HL-60 (cell line): ENCODE measurements around the gene CFLAR.

Experiments used
- DNase-seq, 2 experiments: peaks; one replicate each; pipeline ENCODE4 v3.0.0-alpha.2; 2010 to 2020; ENCODE audit warnings: low read depth in 1 of 2, low spot score in 1 of 2
- H3K27ac ChIP-seq: fragments of 250-450 bp; sonication (Bioruptor Pico); replicated peaks from 2 replicates; pipeline ENCODE4 v1.5.1; 2020; ENCODE audit warnings: mild to moderate bottlenecking, moderate library complexity
- H3K27me3 ChIP-seq: fragments of 250-450 bp; sonication (Bioruptor Pico); 2 replicates; pipeline ENCODE4 v1.5.1; 2021; ENCODE audit warnings: mild to moderate bottlenecking, moderate library complexity; ENCODE audit not compliant: insufficient read depth, poor library complexity, severe bottlenecking
- H3K4me3 ChIP-seq: replicated peaks from 2 replicates; pipeline ENCODE4 v1.5.1; 2011; ENCODE audit warnings: mild to moderate bottlenecking, control low read depth, low read length; ENCODE audit not compliant: insufficient read depth
- GABPA ChIP-seq: IDR thresholded peaks from 2 replicates; pipeline ENCODE4 v1.6.1; 2012; ENCODE audit warnings: low read depth
- POLR2AphosphoS5 ChIP-seq: IDR thresholded peaks from 2 replicates; pipeline ENCODE4 v1.6.1; 2012; ENCODE audit warnings: low read depth
- SPI1 ChIP-seq: IDR thresholded peaks from 2 replicates; pipeline ENCODE4 v1.6.1; 2012; ENCODE audit warnings: low read depth, mild to moderate bottlenecking, borderline replicate concordance
- TF ChIP-seq, protein P1 (sequence below): IDR thresholded peaks from one replicate; pipeline ENCODE4 v1.5.1; 2011; ENCODE audit warnings: low read length, control low read depth, inconsistent platforms; ENCODE audit not compliant: insufficient read depth
- TF ChIP-seq, protein P2 (sequence below): IDR thresholded peaks from 2 replicates; pipeline ENCODE4 v1.6.1; 2012; ENCODE audit warnings: low read depth; ENCODE audit not compliant: insufficient replicate concordance

The CFLAR gene

DNA sequence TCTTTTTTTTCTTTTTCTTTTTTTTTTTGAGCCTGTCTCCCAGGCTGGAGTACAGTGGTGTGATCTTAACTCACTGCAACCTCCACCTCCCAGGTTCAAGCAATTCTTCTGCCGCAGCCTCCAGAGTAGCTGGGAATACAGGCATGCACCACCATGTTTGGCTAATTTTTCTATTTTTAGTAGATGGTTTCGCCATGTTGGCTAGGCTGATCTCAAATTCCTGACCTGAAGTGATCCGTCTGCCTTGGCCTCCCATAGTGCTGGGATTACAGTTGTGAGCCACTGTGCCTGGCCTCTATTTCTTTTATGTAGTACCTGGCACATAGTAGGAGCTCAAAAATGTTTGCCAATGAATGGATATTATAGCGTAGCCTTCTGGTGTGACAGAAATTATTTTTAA lies 6.8 kb upstream of the CFLAR start:
- H3K27me3 ChIP-seq, result no peaks in the 10 kb centered on the region
- no peak overlapping the region for H3K4me3 ChIP-seq
- no peak for DNase-seq
- TF ChIP-seq POLR2AphosphoS5, result no peak
- TF ChIP-seq SPI1, result no peak
- TF ChIP-seq, protein P1, sequence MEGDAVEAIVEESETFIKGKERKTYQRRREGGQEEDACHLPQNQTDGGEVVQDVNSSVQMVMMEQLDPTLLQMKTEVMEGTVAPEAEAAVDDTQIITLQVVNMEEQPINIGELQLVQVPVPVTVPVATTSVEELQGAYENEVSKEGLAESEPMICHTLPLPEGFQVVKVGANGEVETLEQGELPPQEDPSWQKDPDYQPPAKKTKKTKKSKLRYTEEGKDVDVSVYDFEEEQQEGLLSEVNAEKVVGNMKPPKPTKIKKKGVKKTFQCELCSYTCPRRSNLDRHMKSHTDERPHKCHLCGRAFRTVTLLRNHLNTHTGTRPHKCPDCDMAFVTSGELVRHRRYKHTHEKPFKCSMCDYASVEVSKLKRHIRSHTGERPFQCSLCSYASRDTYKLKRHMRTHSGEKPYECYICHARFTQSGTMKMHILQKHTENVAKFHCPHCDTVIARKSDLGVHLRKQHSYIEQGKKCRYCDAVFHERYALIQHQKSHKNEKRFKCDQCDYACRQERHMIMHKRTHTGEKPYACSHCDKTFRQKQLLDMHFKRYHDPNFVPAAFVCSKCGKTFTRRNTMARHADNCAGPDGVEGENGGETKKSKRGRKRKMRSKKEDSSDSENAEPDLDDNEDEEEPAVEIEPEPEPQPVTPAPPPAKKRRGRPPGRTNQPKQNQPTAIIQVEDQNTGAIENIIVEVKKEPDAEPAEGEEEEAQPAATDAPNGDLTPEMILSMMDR, result no peak
- TF ChIP-seq, protein P2, sequence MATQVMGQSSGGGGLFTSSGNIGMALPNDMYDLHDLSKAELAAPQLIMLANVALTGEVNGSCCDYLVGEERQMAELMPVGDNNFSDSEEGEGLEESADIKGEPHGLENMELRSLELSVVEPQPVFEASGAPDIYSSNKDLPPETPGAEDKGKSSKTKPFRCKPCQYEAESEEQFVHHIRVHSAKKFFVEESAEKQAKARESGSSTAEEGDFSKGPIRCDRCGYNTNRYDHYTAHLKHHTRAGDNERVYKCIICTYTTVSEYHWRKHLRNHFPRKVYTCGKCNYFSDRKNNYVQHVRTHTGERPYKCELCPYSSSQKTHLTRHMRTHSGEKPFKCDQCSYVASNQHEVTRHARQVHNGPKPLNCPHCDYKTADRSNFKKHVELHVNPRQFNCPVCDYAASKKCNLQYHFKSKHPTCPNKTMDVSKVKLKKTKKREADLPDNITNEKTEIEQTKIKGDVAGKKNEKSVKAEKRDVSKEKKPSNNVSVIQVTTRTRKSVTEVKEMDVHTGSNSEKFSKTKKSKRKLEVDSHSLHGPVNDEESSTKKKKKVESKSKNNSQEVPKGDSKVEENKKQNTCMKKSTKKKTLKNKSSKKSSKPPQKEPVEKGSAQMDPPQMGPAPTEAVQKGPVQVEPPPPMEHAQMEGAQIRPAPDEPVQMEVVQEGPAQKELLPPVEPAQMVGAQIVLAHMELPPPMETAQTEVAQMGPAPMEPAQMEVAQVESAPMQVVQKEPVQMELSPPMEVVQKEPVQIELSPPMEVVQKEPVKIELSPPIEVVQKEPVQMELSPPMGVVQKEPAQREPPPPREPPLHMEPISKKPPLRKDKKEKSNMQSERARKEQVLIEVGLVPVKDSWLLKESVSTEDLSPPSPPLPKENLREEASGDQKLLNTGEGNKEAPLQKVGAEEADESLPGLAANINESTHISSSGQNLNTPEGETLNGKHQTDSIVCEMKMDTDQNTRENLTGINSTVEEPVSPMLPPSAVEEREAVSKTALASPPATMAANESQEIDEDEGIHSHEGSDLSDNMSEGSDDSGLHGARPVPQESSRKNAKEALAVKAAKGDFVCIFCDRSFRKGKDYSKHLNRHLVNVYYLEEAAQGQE, result no peak
- TF ChIP-seq GABPA, result no peak
- no peak overlapping the region for H3K27ac ChIP-seq

DNA sequence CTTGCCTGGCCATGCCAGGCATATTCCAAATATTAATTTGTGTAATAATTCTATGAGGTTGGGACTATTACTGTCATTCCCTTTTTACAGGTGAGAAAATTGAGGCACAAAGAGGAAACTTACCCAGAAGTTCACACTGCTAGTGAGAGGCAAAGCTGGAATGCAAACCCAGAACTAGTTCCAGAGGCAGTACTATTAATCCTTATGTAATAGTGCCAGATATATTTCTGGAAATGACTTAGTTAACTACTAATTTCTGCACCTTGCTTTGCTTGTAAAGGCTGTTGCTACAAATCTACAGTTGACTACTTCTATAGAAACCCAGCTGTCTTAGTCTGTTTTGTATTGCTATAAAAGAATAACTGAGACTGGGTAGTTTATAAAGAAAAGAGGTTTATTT lies 5.3 kb upstream of the CFLAR start:
- Histone ChIP-seq H3K27ac (no peak overlapping the region), H3K27me3 (no peaks in the 10 kb centered on the region), H3K4me3 (no peak overlapping the region)
- no peak for DNase-seq
- TF ChIP-seq POLR2AphosphoS5, result no peak
- TF ChIP-seq, protein P1, result no peak
- TF ChIP-seq, protein P2, result no peak
- TF ChIP-seq GABPA, result no peak
- TF ChIP-seq SPI1, result no peak

DNA sequence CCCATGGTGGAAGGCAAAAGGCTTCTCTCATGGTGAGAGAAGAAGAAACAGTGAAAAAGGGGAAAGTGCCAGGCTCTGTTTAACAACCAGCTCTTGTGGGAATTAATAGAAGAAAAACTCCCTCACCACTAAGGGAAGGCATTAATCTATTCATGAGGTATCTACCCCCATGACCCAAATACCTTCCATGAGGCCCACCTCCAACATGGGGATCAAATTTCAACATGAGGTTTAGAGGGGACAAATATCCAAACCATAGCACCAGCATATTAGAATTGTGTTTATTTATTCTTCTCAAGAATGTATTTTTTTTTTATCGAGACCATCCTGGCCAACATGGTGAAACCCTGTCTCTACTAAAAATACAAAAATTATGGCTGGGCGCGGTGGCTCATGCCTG lies 4.9 kb upstream of the CFLAR start:
- TF ChIP-seq, protein P2, result no peak
- TF ChIP-seq SPI1, result no peak
- DNase-seq, result no peak
- H3K27me3 ChIP-seq, result no peaks in the 10 kb centered on the region

DNA sequence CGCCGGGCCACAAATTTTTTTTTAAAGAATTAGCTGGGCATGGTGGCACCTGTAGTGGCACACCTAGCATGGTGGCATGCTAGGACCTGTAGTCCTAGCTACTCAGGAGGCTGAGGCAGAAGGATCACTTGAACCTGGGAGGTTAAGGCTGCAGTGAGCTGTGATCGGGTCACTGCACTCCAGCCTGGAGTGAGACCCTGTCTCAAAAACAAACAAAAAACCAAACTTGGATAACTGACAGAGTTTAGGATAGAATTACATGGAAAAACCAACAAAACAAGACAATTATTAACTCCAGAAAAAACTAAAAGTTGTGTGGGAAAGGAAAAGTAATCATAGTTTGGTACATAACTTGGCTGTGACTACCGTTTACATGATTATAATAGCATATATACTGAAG lies 1.6 kb upstream of the CFLAR start:
- DNase-seq, result no peak
- H3K27me3 ChIP-seq, result no peaks in the 10 kb centered on the region
- no peak for TF ChIP-seq GABPA
- TF ChIP-seq, protein P2, result no peak
- H3K27ac ChIP-seq, result no peak overlapping the region; the same call in 1 of the 2 replicates
- H3K4me3 ChIP-seq, result no peak overlapping the region

More for the DNA sequence above, 4.9 kb upstream of the CFLAR start:
- H3K4me3 ChIP-seq, result no peak overlapping the region
- no peak overlapping the region for H3K27ac ChIP-seq
